Measurements from ENCODE around the gene MVB12B.

- TF ChIP-seq CTCF (conservative IDR thresholded peaks at IDR 0.05 in 1 of 2, IDR thresholded peaks at IDR 0.05 in 1 of 2; ENCODE audit: extremely low read depth in 1 of 2, insufficient read depth in 1 of 2, low read depth in 1 of 2, low read length in 2 of 2) (no peak), EZH2 (IDR thresholded peaks at IDR 0.05; ENCODE audit: borderline replicate concordance, low read length) (no peak)
Observed at GRCh38 chr9:126499911-126500599, 173.4 kb downstream of the MVB12B start.
